Choroid plexus epithelial cell (primary cell): ENCODE results near the gene ACTN2.

Source experiments
- DNase-seq: peaks from one replicate; pipeline ENCODE4 v3.0.0-alpha.2; 2010; ENCODE audit warnings: low read depth
- H3K4me3 ChIP-seq: 2 replicates; pipeline ENCODE4 v1.5.1; 2011; ENCODE audit warnings: low read depth, mild to moderate bottlenecking, control low read depth, low read length, moderate library complexity
- CTCF ChIP-seq: conservative IDR thresholded peaks from 2 replicates; pipeline ENCODE4 v1.5.1; 2011; ENCODE audit warnings: low read depth, mild to moderate bottlenecking, control low read depth, inconsistent platforms, low read length, moderate library complexity

ACTN2 gene

DNA sequence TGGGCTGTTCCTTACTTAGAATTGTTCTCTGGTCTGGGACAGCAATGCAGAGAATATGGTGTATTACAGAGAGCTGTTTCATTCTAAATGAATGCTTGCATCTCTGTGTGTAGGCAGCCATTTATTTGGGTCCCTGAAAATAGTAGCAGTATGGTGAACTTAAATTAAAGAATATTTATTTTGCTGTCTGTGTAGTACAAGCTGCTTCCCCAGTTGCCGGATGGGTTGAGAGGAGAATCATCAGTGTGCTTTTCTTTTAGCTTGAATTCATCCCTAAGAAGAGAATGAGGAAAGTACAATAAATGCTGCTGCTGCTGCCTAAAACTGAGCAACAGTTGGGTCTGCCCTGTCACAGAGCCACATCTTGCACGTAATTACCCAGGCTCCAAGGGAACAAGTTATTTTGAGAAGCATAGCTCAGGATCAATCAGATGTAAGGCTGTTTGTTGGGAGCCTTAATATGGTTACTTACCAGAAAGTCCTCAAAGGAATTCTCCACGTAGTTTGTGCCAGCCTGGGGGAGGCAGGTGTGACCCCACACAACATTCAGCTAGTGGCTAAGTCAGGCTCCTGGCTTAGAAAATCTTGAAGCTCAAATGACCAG, 16.6 kb downstream of the ACTN2 start:
- no peak overlapping the region for H3K4me3 ChIP-seq
- DNase-seq: no peak
- no peak for TF ChIP-seq CTCF

DNA sequence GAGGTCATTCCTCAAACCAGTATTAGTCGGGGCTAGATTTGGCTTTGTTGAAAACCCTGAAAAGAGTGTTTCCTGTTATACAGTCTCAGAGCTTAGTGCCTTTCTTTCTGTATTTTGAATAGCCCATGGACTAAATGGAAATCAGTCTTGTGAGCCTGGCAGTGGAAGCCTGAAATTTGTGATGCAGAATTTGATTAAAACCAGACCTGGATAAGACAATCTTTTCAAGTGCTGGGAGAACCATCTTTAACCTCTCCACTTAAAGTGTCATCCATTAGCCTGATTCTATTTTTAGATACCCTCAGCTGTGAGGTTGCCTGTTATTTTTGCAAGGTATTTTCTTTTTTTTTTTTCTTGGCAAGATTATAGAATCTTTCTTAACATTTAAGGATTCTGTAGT, 19.5 kb downstream of the ACTN2 start:
- no peak for DNase-seq
- no peak overlapping the region for H3K4me3 ChIP-seq

GRCh38 chr1:236706183-236706582, 19.9 kb downstream of the ACTN2 start:
- no peak overlapping the region for H3K4me3 ChIP-seq
- no peak for TF ChIP-seq CTCF
- DNase-seq: no peak

More for the DNA sequence above, 19.5 kb downstream of the ACTN2 start:
- TF ChIP-seq CTCF: no peak

DNA sequence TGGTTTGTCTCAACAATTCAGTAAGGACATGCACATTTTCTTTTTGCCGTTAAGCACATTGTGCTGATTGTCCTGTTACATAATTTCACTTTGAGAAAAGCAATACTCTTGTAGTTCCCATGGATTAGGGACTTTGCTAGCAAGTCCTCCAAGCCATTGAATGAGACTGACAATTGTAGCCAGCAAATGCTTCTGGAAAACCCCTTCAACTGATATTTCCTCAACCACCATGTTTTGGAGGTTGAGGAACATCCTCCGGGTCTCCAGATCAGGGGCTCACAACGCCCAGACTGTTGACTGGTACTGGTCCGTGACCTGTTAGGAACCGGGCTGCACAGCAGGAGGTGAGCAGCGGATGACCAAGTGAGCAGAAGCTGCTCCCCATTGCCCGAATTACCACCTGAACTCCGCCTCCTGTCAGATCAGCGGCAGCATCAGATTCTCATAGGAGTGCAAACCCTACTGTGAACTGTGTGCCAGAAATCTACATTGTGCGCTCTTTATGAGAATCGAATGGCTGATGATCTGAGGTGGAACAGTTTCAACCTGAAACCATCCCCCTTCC, 24.1 kb downstream of the ACTN2 start:
- no peak overlapping the region for H3K4me3 ChIP-seq
- no peak for DNase-seq
- TF ChIP-seq CTCF: no peak

DNA sequence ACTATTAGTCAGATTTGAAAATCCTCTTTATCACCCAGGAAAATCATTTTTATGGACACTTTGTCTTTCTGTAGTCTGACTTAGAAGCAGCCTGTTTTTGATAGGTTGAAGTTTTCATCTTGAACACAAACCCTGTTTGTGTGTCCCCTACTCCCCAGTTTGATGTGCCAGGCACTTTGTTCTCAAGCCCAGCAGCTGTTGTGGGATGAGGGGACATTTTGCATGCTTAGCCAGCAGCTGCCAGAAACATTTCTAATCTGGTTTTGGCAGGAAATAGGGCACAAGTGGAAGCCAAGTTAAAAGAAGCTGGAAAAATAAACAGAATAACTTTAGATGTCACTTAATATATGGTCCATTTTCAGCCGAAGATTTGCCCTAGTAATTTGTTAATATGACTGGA, 29.9 kb downstream of the ACTN2 start:
- H3K4me3 ChIP-seq: no peak overlapping the region
- DNase-seq: no peak
- TF ChIP-seq CTCF: no peak

DNA sequence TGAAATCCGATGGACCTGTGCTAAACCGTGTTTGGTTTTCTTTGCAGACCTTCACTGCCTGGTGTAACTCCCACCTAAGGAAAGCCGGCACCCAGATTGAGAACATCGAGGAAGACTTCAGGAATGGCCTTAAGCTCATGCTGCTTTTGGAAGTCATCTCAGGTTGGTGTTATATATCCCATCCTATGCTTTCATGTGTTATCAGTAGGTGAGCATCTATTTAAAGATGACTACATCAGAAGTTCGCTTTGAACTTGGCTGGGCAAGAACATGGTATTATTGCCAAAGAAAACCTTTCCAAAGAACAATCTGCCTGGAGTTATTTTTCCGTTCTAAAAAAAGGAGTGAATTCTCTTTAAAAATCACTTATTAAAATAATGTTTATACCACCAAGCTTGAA, 31.5 kb downstream of the ACTN2 start:
- no peak overlapping the region for H3K4me3 ChIP-seq
- TF ChIP-seq CTCF: no peak
- DNase-seq: no peak

DNA sequence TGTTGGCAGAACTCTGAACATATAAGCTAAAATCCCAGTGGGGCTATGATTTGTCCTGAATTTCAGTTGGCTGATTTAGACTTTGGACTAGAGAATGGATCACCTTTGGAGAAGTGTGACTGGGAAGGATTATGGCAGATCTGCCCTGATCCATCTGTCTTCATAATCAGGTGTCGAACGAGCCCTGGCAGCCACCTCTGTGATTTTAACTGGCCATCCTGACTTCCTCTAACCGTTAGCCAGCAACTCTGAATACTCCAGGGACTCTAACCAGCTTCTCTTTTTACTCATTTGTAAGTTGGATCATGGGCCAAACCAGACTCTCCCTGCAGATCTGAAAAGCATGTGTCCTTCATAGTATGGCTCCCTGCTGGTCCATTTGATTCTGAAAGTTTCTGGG, 32.0 kb downstream of the ACTN2 start:
- TF ChIP-seq CTCF: no peak

More for the DNA sequence above, 32.0 kb downstream of the ACTN2 start:
- no peak for DNase-seq
- no peak overlapping the region for H3K4me3 ChIP-seq
